ENCODE measurements around the gene NUBP2. TPM values are rescaled to one million over a fixed set of nuclear protein-coding genes. Genes with fewer than 3 reads are reported as not detected.

The NUBP2 gene
- total and polyA plus RNA-seq, 12 donors: 24.1 to 74.1 (median 29.4) TPM

DNA sequence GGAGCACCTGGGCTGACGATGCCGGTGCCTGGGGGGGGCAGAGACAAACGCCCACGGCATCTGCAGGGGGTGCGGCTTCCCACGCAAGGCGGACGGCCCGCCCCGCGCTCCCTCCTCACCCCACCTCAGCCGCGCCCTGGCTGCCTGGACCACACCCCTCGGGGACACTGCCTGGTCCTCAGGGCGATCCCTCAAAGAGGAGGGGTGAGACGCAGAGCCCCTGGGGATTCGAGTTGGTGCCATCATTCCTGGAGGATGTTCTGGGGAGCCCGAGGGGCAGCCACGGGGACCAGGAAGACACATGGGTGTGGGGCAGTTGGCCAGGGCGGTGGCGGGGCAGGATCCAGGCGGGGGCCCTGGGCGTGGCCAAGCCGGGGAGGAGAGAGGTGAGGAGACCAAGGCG, 6.9 kb downstream of the NUBP2 start:
- WGBS, 2 donors: 90 to 92% methylated on average over 25 of the region's 25 CpGs
- peak in 1 of 2 donors; percentile 13 for DNase-seq
- Histone ChIP-seq H3K4me1 (peaks cover 0 to 18% (median 8%) of the 10 kb centered on the region in 9 donors), H3K9me3 (no peaks in the 10 kb centered on the region), H3K36me3 (peaks cover 0 to 63% (median 12%) of the 10 kb centered on the region in 9 donors), H3K27ac (no peak overlapping the region), H3K27me3 (no peaks in the 10 kb centered on the region), H3K4me3 (no peak overlapping the region)
- ATAC-seq: no peak
- intact Hi-C loops (cut with DNase I): loop anchor here in 1 of 10 donors (10.0 kb wide), 1 partner anchor 55 kb away; no protein-coding TSS in a partner anchor
- TF ChIP-seq CTCF (IDR thresholded peaks at IDR 0.05): no peak

DNA sequence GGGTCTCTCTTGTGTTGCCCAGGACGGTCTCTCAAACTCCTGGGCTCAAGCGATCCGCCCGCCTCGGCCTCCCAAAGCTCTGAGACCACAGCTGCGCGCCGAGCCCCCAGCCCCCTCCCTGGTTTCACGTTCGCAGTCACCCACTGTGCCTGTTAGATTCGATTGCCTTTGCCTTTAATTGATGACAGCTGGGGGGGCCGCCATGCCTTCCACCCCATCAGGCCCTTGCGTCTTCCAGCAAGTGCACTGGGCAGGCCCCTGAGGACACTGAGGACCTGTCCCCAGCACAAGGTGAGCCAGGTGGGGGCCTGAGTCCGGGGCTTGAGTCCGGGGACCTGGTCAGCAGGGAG, 7.5 kb downstream of the NUBP2 start:
- Histone ChIP-seq H3K4me3 (no peak overlapping the region), H3K9me3 (no peaks in the 10 kb centered on the region), H3K27ac (no peak overlapping the region), H3K36me3 (peaks cover 0 to 63% (median 12%) of the 10 kb centered on the region in 9 donors), H3K27me3 (no peaks in the 10 kb centered on the region), H3K4me1 (peaks cover 0 to 12% (median 2%) of the 10 kb centered on the region in 9 donors)
- intact Hi-C loops (cut with DNase I): loop anchor here in 1 of 10 donors (10.0 kb wide), 1 partner anchor 55 kb away; no protein-coding TSS in a partner anchor
- ATAC-seq: no peak
- TF ChIP-seq CTCF (IDR thresholded peaks at IDR 0.05): no peak
- 94% methylated on average over 15 of the region's 15 CpGs for WGBS, 2 donors
- no peak for DNase-seq

GRCh38 chr16:1790611-1791255, 8.0 kb downstream of the NUBP2 start:
- ATAC-seq (no peak), DNase-seq (peak in 1 of 2 donors; percentile 8)
- Histone ChIP-seq H3K4me1 (peaks cover 0 to 7% (median 0%) of the 10 kb centered on the region in 9 donors), H3K27ac (no peak overlapping the region), H3K27me3 (no peaks in the 10 kb centered on the region), H3K9me3 (no peaks in the 10 kb centered on the region), H3K36me3 (peaks cover 0 to 63% (median 12%) of the 10 kb centered on the region in 9 donors), H3K4me3 (no peak overlapping the region)
- intact Hi-C loops (cut with DNase I): loop anchor here in 1 of 10 donors (10.0 kb wide), 1 partner anchor 56 kb away; no protein-coding TSS in a partner anchor
- no peak for TF ChIP-seq CTCF (IDR thresholded peaks at IDR 0.05)
- WGBS, 2 donors: 92 to 94% methylated on average over 44 of the region's 44 CpGs

DNA sequence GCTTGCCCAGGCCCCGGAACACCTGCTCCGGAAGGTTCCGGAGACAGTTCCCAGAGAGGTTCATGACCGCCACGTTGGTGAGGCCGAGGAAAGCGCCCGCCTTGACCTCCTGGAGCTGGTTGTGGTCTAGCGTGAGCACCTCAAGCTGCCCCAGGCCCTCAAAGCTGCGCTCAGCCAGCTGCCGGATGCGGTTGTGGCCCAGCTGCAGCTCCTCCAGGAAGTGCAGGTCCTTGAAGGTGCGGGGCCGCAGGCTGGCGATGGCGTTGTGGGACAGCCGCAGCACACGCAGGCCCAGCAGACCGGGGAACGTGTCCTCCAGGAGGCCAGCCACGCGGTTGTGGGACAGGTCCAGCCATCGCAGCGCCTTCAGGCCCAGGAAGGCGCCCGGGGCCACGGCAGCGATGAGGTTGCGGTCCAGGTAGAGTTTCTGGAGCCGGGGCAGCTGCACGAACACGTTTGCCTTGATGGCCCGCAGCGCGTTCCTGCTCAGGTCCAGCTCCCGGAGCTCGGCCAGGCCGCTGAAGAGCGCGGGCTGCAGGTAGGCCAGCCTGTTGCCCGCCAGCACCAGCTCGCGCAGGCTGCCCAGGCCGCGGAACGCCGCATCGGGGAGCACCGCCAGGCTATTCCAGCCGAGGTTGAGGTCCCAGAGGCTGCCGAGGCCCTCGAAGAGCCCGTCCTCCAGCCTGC, 8.6 kb downstream of the NUBP2 start:
- no peak for TF ChIP-seq CTCF (IDR thresholded peaks at IDR 0.05)
- Histone ChIP-seq H3K4me1 (no peaks in the 10 kb centered on the region), H3K9me3 (no peaks in the 10 kb centered on the region), H3K27ac (no peak overlapping the region), H3K4me3 (no peak overlapping the region), H3K36me3 (peaks cover 0 to 60% (median 12%) of the 10 kb centered on the region in 9 donors), H3K27me3 (no peaks in the 10 kb centered on the region)
- peak in 1 of 2 donors; percentile 12 for DNase-seq
- no peak for ATAC-seq
- WGBS, 2 donors: 93 to 96% methylated on average over 53 of the region's 53 CpGs
- intact Hi-C loops (cut with DNase I): loop anchor here in 1 of 10 donors (10.0 kb wide), 1 partner anchor 57 kb away; no protein-coding TSS in a partner anchor
